Measurements from ENCODE around the gene FGFBP3. TPM values are rescaled to one million over a fixed set of nuclear protein-coding genes. Genes with fewer than 3 reads are reported as not detected.
A peak's percentile ranks its signal among the peaks of the same experiment; 100 is the strongest.

The FGFBP3 gene
- total RNA-seq, 1 donor from 2014 or later, result 0.77 TPM

- H3K27me3 ChIP-seq (ENCODE audit: low read depth), result no peaks in the 10 kb centered on the region
- no peak for DNase-seq
- H3K36me3 ChIP-seq, result no peaks in the 10 kb centered on the region
- H3K4me1 ChIP-seq, result peaks cover 19% of the 10 kb centered on the region
- no peak for ATAC-seq
- no peak for TF ChIP-seq CTCF (IDR thresholded peaks at IDR 0.05)
- H3K27ac ChIP-seq, result no peak overlapping the region
- H3K4me3 ChIP-seq, result no peak overlapping the region
- no peaks in the 10 kb centered on the region for H3K9me3 ChIP-seq
- intact Hi-C loops (cut with DNase I), result no loop called here
Observed at GRCh38 chr10:91910467-91910866, 1.2 kb upstream of the FGFBP3 start.

GRCh38 chr10:91908337-91909116 lies 759 bp downstream of the FGFBP3 start:
- H3K27ac ChIP-seq, result peak overlapping the region; percentile 80
- peak; percentile 83 for DNase-seq
- intact Hi-C loops (cut with DNase I), result no loop called here

GRCh38 chr10:91907914-91908336 lies 1.4 kb downstream of the FGFBP3 start:
- H3K4me1 ChIP-seq, result peaks cover 19% of the 10 kb centered on the region
- H3K4me3 ChIP-seq, result peak overlapping the region; percentile 88
- intact Hi-C loops (cut with DNase I), result no loop called here
- no peaks in the 10 kb centered on the region for H3K9me3 ChIP-seq
- peak overlapping the region; percentile 80 for H3K27ac ChIP-seq
- peak in 1 of 2 donors; percentile 45 for ATAC-seq
- no peak for TF ChIP-seq CTCF (IDR thresholded peaks at IDR 0.05)
- no peaks in the 10 kb centered on the region for H3K27me3 ChIP-seq (ENCODE audit: low read depth)
- no peaks in the 10 kb centered on the region for H3K36me3 ChIP-seq
- no peak for DNase-seq

More at GRCh38 chr10:91908337-91909116, 759 bp downstream of the FGFBP3 start:
- H3K36me3 ChIP-seq, result no peaks in the 10 kb centered on the region
- TF ChIP-seq CTCF (IDR thresholded peaks at IDR 0.05), result peak; percentile 50
- peak overlapping the region; percentile 88 for H3K4me3 ChIP-seq
- H3K9me3 ChIP-seq, result no peaks in the 10 kb centered on the region
- peak; percentile 94 to 97 for ATAC-seq
- peaks cover 19% of the 10 kb centered on the region for H3K4me1 ChIP-seq
- no peaks in the 10 kb centered on the region for H3K27me3 ChIP-seq (ENCODE audit: low read depth)

GRCh38 chr10:91907033-91907594 lies 2.2 kb downstream of the FGFBP3 start:
- Histone ChIP-seq H3K27ac (no peak overlapping the region), H3K9me3 (no peaks in the 10 kb centered on the region), H3K27me3 (ENCODE audit: low read depth) (no peaks in the 10 kb centered on the region), H3K4me1 (peaks cover 22% of the 10 kb centered on the region), H3K4me3 (no peak overlapping the region), H3K36me3 (no peaks in the 10 kb centered on the region)
- DNase-seq (no peak), ATAC-seq (no peak)
- TF ChIP-seq CTCF (IDR thresholded peaks at IDR 0.05), result no peak
- intact Hi-C loops (cut with DNase I), result no loop called here

GRCh38 chr10:91901784-91902677 lies 7.3 kb downstream of the FGFBP3 start:
- ATAC-seq, result peak; percentile 82 to 85
- H3K27ac ChIP-seq, result peak overlapping the region; percentile 41
- no peaks in the 10 kb centered on the region for H3K9me3 ChIP-seq
- no peak overlapping the region for H3K4me3 ChIP-seq
- H3K36me3 ChIP-seq, result no peaks in the 10 kb centered on the region
- DNase-seq, result no peak
- intact Hi-C loops (cut with DNase I), result no loop called here
- H3K27me3 ChIP-seq (ENCODE audit: low read depth), result no peaks in the 10 kb centered on the region
- H3K4me1 ChIP-seq, result peaks cover 7% of the 10 kb centered on the region
- no peak for TF ChIP-seq CTCF (IDR thresholded peaks at IDR 0.05)
